OCI-LY1 (cell line): ENCODE measurements around the gene CEMIP.

Source experiments
- H2AFZ ChIP-seq: fragments of 200-600 bp; sonication (generic), shearing (Covaris generic); 2 replicates; pipeline ENCODE4 v1.6.0; 2014; ENCODE audit warnings: antibody characterized with exemption, mild to moderate bottlenecking, low read length
- H3F3A ChIP-seq: fragments of 200-600 bp; sonication (generic), shearing (Covaris generic); 2 replicates; pipeline ENCODE4 v1.6.0; 2014; ENCODE audit warnings: mild to moderate bottlenecking, antibody characterized with exemption, low read length, moderate library complexity; ENCODE audit not compliant: insufficient read depth
- H3K27ac ChIP-seq: fragments of 200-600 bp; sonication (generic); 2 replicates; pipeline ENCODE4 v1.5.1; 2014; ENCODE audit warnings: low read length, mixed run types, mild to moderate bottlenecking, low read depth; ENCODE audit not compliant: poor library complexity, severe bottlenecking
- H3K27me3 ChIP-seq: fragments of 200-600 bp; sonication (generic); 2 replicates; pipeline ENCODE4 v1.6.0; 2014; ENCODE audit warnings: antibody characterized with exemption, mild to moderate bottlenecking, low read length, moderate library complexity; ENCODE audit not compliant: insufficient read depth
- H3K36me3 ChIP-seq: fragments of 200-600 bp; sonication (generic); 2 replicates; pipeline ENCODE4 v1.6.1; 2014; ENCODE audit warnings: mild to moderate bottlenecking, antibody characterized with exemption, low read length, moderate library complexity, mixed read lengths; ENCODE audit not compliant: insufficient read depth
- H3K4me1 ChIP-seq: fragments of 200-600 bp; sonication (generic); 2 replicates; pipeline ENCODE4 v1.5.1; 2014; ENCODE audit warnings: mild to moderate bottlenecking, low read length, moderate library complexity; ENCODE audit not compliant: insufficient read depth, severe bottlenecking
- H3K4me2 ChIP-seq: fragments of 200-600 bp; sonication (generic), shearing (Covaris generic); 2 replicates; pipeline ENCODE4 v1.6.1; 2014; ENCODE audit warnings: low read length
- H3K4me3 ChIP-seq: fragments of 200-600 bp; sonication (generic); 2 replicates; pipeline ENCODE4 v1.5.1; 2014; ENCODE audit warnings: low read length, low read depth, mild to moderate bottlenecking, mixed read lengths; ENCODE audit not compliant: poor library complexity, severe bottlenecking
- H3K79me2 ChIP-seq: fragments of 200-600 bp; shearing (Covaris generic); 2 replicates; pipeline ENCODE4 v1.6.1; 2016; ENCODE audit warnings: mixed run types, low read length, mixed read lengths; ENCODE audit not compliant: insufficient read depth
- H3K9ac ChIP-seq: fragments of 200-600 bp; sonication (generic), shearing (Covaris generic); 2 replicates; pipeline ENCODE4 v1.6.1; 2014; ENCODE audit warnings: mild to moderate bottlenecking, low read length, mixed read lengths
- H3K9me2 ChIP-seq: fragments of 200-600 bp; sonication (generic), shearing (Covaris generic); 2 replicates; pipeline ENCODE4 v1.6.1; 2014; ENCODE audit warnings: low read depth, mild to moderate bottlenecking, low read length, mixed read lengths
- H3K9me3 ChIP-seq: fragments of 200-600 bp; shearing (Covaris generic); 2 replicates; pipeline ENCODE4 v1.6.1; 2014; ENCODE audit warnings: low read length, mixed read lengths
- H4K20me1 ChIP-seq: fragments of 200-600 bp; sonication (generic), shearing (Covaris generic); 2 replicates; pipeline ENCODE4 v1.6.0; 2016; ENCODE audit warnings: mild to moderate bottlenecking, low read length; ENCODE audit not compliant: insufficient read depth
- EZH2 ChIP-seq: fragments of 200-600 bp; sonication (generic), shearing (Covaris generic); IDR thresholded peaks from 2 replicates; pipeline ENCODE4 v1.8.0; 2017; ENCODE audit warnings: borderline replicate concordance, mixed run types, mild to moderate bottlenecking, antibody characterized with exemption, low read length, moderate library complexity, mixed read lengths
- TF ChIP-seq, protein P1 (sequence below): fragments of 200-600 bp; sonication (generic), shearing (Covaris generic); IDR thresholded peaks from 2 replicates; pipeline ENCODE4 v1.5.1; 2017; ENCODE audit warnings: mild to moderate bottlenecking, antibody characterized with exemption, low read length, moderate library complexity, mixed read lengths

Gene CEMIP

DNA sequence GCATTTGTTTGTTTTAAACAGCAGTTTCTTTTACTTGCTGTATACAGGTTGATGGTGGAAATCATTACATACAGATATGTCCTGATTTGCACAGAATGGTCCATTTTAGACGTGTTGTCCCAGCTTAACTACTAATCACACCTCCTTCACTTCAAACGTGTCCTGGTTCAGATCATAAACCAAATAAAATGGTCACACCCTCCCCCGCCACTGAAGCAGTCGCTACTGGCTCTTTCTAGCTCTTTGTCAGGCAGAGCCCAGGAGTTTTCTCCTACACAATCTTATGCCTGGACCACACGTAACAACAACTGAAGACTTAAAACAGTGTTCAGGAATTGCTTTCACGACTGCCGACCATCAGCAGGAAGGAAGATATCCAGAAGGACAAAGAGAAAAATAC is 136.9 kb downstream of the CEMIP start:
- H3K27me3 ChIP-seq: no peaks in the 10 kb centered on the region
- no peak overlapping the region for H3K4me3 ChIP-seq
- H3K9ac ChIP-seq: no peak overlapping the region
- H3K36me3 ChIP-seq: no peaks in the 10 kb centered on the region
- H3K9me3 ChIP-seq: no peaks in the 10 kb centered on the region
- TF ChIP-seq, protein P1, sequence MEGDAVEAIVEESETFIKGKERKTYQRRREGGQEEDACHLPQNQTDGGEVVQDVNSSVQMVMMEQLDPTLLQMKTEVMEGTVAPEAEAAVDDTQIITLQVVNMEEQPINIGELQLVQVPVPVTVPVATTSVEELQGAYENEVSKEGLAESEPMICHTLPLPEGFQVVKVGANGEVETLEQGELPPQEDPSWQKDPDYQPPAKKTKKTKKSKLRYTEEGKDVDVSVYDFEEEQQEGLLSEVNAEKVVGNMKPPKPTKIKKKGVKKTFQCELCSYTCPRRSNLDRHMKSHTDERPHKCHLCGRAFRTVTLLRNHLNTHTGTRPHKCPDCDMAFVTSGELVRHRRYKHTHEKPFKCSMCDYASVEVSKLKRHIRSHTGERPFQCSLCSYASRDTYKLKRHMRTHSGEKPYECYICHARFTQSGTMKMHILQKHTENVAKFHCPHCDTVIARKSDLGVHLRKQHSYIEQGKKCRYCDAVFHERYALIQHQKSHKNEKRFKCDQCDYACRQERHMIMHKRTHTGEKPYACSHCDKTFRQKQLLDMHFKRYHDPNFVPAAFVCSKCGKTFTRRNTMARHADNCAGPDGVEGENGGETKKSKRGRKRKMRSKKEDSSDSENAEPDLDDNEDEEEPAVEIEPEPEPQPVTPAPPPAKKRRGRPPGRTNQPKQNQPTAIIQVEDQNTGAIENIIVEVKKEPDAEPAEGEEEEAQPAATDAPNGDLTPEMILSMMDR: no peak
- TF ChIP-seq EZH2: no peak
- no peaks in the 10 kb centered on the region for H3K4me1 ChIP-seq
- no peak overlapping the region for H3K27ac ChIP-seq
- H3K9me2 ChIP-seq: no peaks in the 10 kb centered on the region
- H4K20me1 ChIP-seq: no peaks in the 10 kb centered on the region
- no peak overlapping the region for H2AFZ ChIP-seq
- H3K79me2 ChIP-seq: no peaks in the 10 kb centered on the region
- H3F3A ChIP-seq: no peaks in the 10 kb centered on the region
- no peak overlapping the region for H3K4me2 ChIP-seq

DNA sequence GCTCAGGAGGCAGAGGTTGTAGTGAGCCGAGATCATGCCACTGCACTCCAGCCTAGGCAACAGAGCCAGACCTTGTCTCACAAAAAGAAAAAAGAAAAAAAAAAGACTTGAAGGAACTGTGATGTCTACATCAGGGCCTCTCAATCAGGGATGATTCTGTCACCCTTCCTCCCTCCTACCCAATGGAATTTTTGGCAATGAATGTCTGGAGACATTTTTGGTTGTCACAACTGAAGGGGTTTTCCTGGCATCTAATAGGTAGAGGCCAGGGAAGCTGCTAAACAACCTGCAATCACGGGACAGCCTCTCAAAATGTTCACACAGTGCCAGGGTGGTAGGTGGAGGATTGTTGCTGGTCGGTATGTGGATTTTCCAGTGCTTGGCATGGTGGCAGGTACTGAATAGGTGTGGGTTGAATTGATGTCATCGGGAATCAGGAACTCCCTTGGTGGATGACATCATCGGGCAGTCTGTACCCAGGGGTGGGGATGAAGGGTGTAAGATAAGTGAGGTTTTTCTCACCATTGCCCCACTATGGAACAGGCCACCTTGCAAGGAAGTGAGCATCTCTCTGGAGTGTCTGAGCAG is 139.1 kb downstream of the CEMIP start:
- Histone ChIP-seq H3K27ac (no peak overlapping the region), H3K36me3 (no peaks in the 10 kb centered on the region), H3K4me1 (no peaks in the 10 kb centered on the region), H3K79me2 (no peaks in the 10 kb centered on the region), H2AFZ (no peak overlapping the region), H3K9ac (no peak overlapping the region), H3K4me2 (no peak overlapping the region), H3F3A (no peaks in the 10 kb centered on the region), H3K9me2 (no peaks in the 10 kb centered on the region), H4K20me1 (no peaks in the 10 kb centered on the region), H3K9me3 (no peaks in the 10 kb centered on the region), H3K4me3 (no peak overlapping the region), H3K27me3 (no peaks in the 10 kb centered on the region)
- TF ChIP-seq EZH2: no peak
- TF ChIP-seq, protein P1: no peak

GRCh38 chr15:80920271-80920699 is 141.1 kb downstream of the CEMIP start:
- no peaks in the 10 kb centered on the region for H3F3A ChIP-seq
- no peaks in the 10 kb centered on the region for H3K27me3 ChIP-seq
- no peaks in the 10 kb centered on the region for H3K79me2 ChIP-seq
- no peak overlapping the region for H3K4me3 ChIP-seq
- no peak overlapping the region for H3K4me2 ChIP-seq
- H3K9me3 ChIP-seq: no peaks in the 10 kb centered on the region
- no peak for TF ChIP-seq EZH2
- TF ChIP-seq, protein P1: no peak
- H3K9me2 ChIP-seq: no peaks in the 10 kb centered on the region
- no peaks in the 10 kb centered on the region for H3K4me1 ChIP-seq
- H3K36me3 ChIP-seq: no peaks in the 10 kb centered on the region
- no peak overlapping the region for H3K9ac ChIP-seq
- no peak overlapping the region for H3K27ac ChIP-seq
- no peak overlapping the region for H2AFZ ChIP-seq
- H4K20me1 ChIP-seq: no peaks in the 10 kb centered on the region
